ENCODE measurements around the gene MCC. TPM values are rescaled to one million over a fixed set of nuclear protein-coding genes. Genes with fewer than 3 reads are reported as not detected.

Gene MCC
- total RNA-seq, 1 donor from 2014 or later, result 26.9 TPM

DNA sequence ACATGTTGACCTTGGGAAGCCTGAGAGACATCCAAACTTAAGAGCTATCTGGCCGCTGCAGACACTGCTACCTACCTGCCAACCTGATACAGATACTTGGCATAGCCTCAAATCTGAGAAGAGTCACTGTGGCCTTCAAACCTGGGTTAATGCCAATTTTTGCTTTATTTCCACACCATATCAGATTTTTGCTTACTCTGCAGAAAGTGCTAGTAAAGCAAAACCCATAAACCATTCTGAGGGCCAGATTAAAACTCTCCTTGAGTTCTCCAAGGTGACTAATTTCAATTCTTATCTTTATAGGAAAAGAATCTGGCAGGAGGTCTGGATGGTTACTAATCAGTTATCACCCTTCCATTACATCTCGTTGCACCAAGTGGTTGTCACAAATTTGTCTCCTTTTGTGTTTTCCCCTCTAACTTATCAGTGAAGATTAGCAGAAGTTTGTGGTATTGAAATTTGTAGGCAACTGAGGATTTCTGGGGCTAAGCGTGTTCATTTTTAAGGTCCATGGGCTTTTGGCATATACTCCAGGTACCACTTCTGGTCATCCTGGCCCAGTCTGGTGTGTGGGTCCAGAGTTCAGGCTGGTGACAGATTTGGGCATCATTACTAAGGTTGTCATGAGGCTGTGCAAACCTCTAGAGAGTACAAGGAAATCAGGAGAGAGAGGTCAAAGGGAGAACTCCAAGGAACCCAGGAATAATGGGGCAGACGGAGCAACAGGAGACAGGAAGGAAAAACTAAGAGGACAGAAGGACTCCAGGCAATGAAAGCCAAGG is 231.4 kb downstream of the MCC start:
- Histone ChIP-seq H3K4me2 (ENCODE audit: low read length) (no peak overlapping the region), H3K79me2 (ENCODE audit: insufficient read depth, low read length) (peaks cover 19% of the 10 kb centered on the region), H3K4me3 (ENCODE audit: insufficient read depth, low read depth, low read length) (no peak overlapping the region), H3K27me3 (ENCODE audit: insufficient read depth, low read length) (no peaks in the 10 kb centered on the region), H3K36me3 (ENCODE audit: insufficient read depth, low read length) (no peaks in the 10 kb centered on the region), H3K4me1 (ENCODE audit: insufficient read depth, low read length) (no peaks in the 10 kb centered on the region), H3K9ac (ENCODE audit: low read length) (no peak overlapping the region), H4K20me1 (ENCODE audit: insufficient read depth, low read length) (peaks cover 14% of the 10 kb centered on the region), H2AFZ (ENCODE audit: low read depth, low read length) (no peak overlapping the region), H3K9me3 (ENCODE audit: insufficient read depth, low read depth, low read length) (no peaks in the 10 kb centered on the region), H3K27ac (ENCODE audit: low read depth, low read length) (no peak overlapping the region)
- TF ChIP-seq, protein P1, sequence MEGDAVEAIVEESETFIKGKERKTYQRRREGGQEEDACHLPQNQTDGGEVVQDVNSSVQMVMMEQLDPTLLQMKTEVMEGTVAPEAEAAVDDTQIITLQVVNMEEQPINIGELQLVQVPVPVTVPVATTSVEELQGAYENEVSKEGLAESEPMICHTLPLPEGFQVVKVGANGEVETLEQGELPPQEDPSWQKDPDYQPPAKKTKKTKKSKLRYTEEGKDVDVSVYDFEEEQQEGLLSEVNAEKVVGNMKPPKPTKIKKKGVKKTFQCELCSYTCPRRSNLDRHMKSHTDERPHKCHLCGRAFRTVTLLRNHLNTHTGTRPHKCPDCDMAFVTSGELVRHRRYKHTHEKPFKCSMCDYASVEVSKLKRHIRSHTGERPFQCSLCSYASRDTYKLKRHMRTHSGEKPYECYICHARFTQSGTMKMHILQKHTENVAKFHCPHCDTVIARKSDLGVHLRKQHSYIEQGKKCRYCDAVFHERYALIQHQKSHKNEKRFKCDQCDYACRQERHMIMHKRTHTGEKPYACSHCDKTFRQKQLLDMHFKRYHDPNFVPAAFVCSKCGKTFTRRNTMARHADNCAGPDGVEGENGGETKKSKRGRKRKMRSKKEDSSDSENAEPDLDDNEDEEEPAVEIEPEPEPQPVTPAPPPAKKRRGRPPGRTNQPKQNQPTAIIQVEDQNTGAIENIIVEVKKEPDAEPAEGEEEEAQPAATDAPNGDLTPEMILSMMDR (IDR thresholded peaks at IDR 0.05; ENCODE audit: insufficient read depth, low read depth, low read length), result no peak
- no peak for TF ChIP-seq EZH2 (IDR thresholded peaks at IDR 0.05; ENCODE audit: insufficient read depth, low read length)
- Mint-ChIP-seq H3K27me3 (ENCODE audit: low read depth, unreplicated experiment) (no peaks in the 10 kb centered on the region), H3K9me3 (ENCODE audit: unreplicated experiment) (peaks cover 2% of the 10 kb centered on the region), H3K4me3 (ENCODE audit: unreplicated experiment) (no peak overlapping the region), H3K4me1 (ENCODE audit: low read depth, unreplicated experiment) (peaks cover 5% of the 10 kb centered on the region), H3K27ac (ENCODE audit: unreplicated experiment) (no peak overlapping the region), H3K36me3 (ENCODE audit: low read depth, unreplicated experiment) (peaks cover 8% of the 10 kb centered on the region)
- FAIRE-seq (no peak), DNase-seq (ENCODE audit: low read depth) (no peak)

DNA sequence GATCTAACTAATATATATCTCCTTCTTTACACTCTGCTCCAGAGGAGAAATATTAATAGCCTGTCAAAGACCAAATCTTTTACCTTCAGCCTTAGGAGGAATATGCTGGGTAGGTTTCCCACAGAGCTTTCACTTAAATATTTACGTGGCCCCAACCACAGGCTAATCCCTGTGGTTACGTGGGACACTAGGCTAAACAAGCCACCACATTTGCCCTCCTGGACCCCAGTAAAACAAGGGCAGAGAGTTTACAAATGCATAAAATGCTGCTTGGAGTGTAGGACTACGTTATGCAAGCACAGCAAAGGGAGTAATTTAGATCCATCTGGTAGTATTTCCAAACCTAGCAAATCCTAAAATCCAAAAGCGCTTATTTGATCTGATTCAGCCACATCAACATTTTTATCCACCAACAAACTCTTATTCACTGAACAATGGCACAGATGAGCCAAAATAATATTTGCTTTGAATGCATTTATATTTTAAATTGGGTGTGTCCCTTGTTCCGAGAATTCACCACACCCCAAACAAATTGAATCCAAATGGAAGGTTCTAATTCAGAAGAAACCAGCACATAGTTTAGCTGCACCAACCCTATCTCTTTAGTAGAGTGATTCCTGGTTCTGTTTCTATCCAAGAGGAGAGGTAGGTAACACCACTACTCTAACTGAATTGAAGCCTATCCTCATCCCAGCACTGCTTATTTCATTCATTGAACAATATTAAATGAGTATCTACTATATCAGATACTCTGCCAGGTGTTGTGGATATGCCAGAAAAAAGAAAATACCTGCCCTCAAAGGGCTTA is 232.5 kb downstream of the MCC start:
- Histone ChIP-seq H3K4me2 (ENCODE audit: low read length) (no peak overlapping the region), H3K79me2 (ENCODE audit: insufficient read depth, low read length) (peaks cover 12% of the 10 kb centered on the region)

More for the DNA sequence above, 232.5 kb downstream of the MCC start:
- no peak overlapping the region for H3K27ac ChIP-seq (ENCODE audit: low read depth, low read length)
- H4K20me1 ChIP-seq (ENCODE audit: insufficient read depth, low read length), result peaks cover 14% of the 10 kb centered on the region
- DNase-seq (ENCODE audit: low read depth) (no peak), FAIRE-seq (no peak)
- TF ChIP-seq EZH2 (IDR thresholded peaks at IDR 0.05; ENCODE audit: insufficient read depth, low read length), result no peak
- TF ChIP-seq, protein P1 (IDR thresholded peaks at IDR 0.05; ENCODE audit: insufficient read depth, low read depth, low read length), result no peak
- H3K27ac Mint-ChIP-seq (ENCODE audit: unreplicated experiment), result no peak overlapping the region
- H3K27me3 ChIP-seq (ENCODE audit: insufficient read depth, low read length), result no peaks in the 10 kb centered on the region
- H3K4me1 Mint-ChIP-seq (ENCODE audit: low read depth, unreplicated experiment), result peaks cover 5% of the 10 kb centered on the region
- peaks cover 2% of the 10 kb centered on the region for H3K9me3 Mint-ChIP-seq (ENCODE audit: unreplicated experiment)
- H3K27me3 Mint-ChIP-seq (ENCODE audit: low read depth, unreplicated experiment), result no peaks in the 10 kb centered on the region
- H3K36me3 ChIP-seq (ENCODE audit: insufficient read depth, low read length), result no peaks in the 10 kb centered on the region
- no peaks in the 10 kb centered on the region for H3K9me3 ChIP-seq (ENCODE audit: insufficient read depth, low read depth, low read length)
- peaks cover 6% of the 10 kb centered on the region for H3K4me1 ChIP-seq (ENCODE audit: insufficient read depth, low read length)
- H2AFZ ChIP-seq (ENCODE audit: low read depth, low read length), result no peak overlapping the region
- no peak overlapping the region for H3K9ac ChIP-seq (ENCODE audit: low read length)
- H3K4me3 Mint-ChIP-seq (ENCODE audit: unreplicated experiment), result no peak overlapping the region
- H3K36me3 Mint-ChIP-seq (ENCODE audit: low read depth, unreplicated experiment), result peaks cover 8% of the 10 kb centered on the region
- no peak overlapping the region for H3K4me3 ChIP-seq (ENCODE audit: insufficient read depth, low read depth, low read length)
